DMS53 (cell line): Measurements from ENCODE around the gene SSPN.

Experiments used
- DNase-seq: peaks from one replicate; lab custom pipeline; 2025; lab: John Stamatoyannopoulos, UW

The SSPN gene

GRCh38 chr12:26195250-26195640 lies at the start of gene SSPN:
SSPN (plus strand) TSS chr12:26195573; CDS start chr12:26195673, 100 bp downstream.
- DNase-seq: peak; percentile 80

GRCh38 chr12:26148291-26148690 lies 47.1 kb upstream of the SSPN start:
- DNase-seq: no peak

DNA sequence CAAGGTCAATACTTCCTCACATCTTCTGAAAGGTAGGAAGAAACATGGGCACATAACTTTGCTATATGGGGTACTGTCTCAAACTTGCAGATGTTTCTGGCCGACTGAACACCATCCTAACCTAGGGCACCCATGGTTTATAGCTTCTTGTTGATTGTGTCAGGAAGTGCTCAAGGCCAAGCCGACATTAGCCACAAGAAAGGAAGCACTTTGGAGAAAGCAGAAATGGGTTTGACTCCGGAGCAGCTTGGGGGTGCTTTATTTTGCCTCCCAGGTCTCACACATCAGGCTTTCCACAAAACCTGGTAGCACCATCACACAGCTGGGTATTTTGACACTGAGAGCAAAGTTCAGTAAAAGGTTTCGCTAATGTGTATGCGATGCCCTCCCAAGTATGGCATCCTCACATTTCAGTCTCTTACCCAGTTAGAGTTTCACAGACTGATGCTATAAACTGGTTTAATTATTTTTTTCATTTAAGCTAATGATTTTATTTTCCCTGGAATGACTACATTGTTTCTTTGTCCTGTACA lies 45.3 kb upstream of the SSPN start:
- no peak for DNase-seq

DNA sequence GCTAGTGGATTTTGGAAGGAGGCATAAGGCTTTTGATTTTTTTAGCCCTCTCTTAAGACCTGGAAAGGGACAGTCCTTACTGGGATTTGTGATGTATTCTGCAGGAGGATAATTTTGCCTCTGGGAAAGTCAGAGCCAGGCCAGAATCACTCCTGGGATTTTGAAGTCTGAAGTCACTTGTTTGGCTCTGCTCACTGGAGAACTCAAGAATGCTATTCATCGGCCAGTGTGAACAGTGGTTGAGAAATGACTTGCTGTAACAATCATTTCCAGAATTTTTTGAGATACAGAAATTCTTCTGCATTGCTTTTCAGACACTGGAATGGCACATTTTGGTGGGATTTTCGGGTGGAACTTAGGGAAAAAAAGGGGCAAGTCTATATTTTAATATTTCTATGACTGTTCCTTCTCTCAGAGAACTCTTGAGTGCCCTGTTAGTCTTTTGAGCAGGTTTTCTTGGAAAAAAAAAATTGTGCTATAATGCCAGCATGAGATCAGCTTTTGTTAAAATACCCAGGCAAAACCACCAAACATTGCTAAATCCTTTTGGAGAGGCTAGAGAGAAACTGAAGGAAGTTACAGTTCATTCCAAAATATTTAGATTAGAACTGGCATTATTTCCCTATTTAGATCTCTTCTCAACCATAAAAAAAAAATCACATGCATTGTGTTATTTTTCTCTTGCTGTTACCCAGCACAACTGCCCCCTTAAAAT lies 44.5 kb upstream of the SSPN start:
- DNase-seq: no peak

DNA sequence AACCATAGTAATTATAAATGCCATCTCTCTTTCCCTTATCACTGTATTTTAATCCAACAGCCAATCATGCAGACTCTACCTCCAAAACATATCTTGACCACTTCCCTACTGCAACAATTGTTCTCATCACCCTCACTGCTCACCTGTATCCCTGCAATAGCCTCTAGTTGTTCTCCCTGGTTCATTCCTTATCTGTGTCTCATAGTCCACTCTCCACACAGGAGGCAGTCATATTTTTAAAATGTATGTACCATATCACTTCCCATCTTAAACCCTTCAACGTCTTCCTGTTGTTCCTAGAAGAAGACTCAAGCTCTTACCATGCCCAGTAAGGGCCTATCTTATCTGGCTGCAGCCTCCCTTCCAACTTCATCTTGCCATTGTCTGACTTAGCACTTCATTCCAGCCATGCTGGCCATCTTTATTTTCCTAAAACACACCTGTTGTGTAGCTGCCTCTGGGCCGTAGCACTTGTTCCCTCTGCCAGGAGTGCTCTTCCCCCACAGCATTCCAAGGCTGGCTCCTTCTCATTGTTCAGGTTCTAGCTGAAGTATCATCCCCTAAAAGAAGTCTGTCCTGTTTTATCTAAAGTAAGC lies 42.8 kb upstream of the SSPN start:
- no peak for DNase-seq

DNA sequence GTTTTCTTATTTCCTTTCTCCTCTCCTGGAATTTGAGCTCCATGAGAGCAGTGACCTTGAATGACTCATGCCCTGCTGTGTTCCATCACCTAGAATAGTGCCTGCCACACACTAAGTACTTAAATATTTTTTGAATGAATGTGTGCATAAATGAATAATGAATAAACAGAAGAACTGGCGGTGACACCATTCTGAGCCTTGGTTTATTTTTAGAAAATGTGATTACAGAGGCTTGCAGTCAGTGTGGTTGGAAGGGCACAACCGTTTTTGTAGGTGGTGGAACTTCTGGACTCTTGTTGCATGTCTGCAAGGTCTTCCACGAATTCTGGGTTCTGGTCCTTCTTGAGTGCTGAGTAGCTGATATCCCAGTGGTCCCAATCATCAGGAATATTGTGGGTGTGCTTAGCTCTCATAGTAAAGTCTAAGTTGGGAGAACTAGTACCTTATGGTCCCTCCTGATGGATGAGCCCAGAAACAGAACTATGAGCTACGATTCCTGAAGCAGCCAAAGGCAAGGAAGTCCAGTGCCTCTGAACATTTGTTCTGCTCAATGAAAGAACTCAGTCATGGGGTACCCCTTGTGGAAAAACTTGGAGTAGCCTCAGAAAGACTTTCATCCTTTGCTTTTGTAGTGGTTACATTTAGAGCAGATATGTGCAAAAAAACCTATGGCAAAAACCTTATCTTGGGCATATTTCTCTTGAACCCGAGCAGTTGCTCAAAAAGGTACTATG lies 41.8 kb upstream of the SSPN start:
- DNase-seq: peak; percentile 81

- peak; percentile 89 for DNase-seq
Measured at GRCh38 chr12:26156201-26156871, 39.0 kb upstream of the SSPN start.

DNA sequence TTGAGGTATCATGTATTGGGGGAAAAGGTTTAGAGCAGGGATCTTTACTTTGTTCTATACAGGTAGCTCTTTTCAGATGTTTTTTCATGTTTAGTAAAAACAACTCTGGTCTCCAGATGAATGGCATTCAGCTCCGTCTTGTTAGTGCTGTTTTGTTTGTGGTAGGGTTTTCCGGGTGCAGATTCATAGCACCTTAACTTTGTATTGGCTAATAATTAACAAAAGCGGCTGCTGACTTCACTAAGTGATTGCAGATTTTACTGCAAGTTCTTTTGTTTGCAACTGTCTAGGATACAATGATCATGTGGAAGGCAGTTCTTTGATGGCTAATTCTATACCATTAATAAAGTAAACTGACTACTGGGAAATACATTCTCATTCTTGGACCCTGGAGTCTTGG lies 38.4 kb upstream of the SSPN start:
- DNase-seq: peak; percentile 96

DNA sequence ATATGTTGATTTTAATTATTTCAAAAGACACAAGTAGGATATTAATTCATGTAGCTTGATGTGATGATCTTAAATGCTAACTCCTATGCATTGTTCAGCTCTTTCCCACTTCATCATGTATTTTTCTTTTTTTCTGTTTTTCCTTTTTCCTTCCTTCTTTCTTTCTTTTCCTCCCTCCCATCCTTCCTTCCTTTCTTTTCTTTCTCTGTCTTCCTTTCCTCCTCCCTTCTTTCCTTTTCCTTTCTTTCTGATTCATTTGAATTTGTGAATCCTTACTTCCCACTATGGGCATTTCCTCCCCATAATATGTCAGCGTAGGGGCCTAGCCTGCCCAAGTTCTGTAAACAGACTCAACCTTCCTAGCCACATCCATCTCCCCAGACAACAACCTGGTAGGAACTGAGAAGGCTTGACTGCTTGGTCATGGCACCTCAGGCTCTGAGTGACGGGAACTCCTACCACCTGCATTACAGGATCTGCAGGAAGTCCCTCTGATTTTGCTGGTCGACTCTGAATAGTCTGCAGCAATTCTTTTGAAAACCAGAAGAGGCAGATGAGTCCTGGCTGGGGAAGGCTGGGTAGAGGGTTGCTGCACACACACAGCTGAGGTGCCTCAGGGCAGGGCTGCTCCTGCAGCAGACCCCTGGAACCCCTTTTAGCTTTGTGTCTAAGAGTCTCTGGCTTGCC lies 37.2 kb upstream of the SSPN start:
- peak; percentile 92 for DNase-seq

- no peak for DNase-seq
Measured at GRCh38 chr12:26162174-26162573, 33.2 kb upstream of the SSPN start.

GRCh38 chr12:26162905-26163304 lies 32.5 kb upstream of the SSPN start:
- DNase-seq: no peak

DNA sequence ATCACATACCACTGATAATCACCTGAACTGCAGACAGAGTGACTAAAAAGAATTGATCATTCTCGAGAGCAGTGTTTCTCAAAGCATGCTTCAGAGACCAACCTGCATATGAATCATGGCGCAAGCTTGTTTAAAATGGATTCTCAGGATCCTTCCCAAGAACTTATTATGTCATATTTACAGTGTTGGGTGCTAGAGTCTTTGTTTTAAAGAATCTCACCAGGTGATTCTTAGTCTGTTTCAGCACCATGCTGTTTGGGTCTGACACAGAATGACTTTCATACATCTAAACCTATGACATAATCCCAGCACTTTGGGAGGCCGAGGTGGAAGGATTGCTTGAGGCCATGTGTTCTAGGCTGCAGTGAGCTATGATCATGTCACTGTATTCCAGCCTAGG lies 31.3 kb upstream of the SSPN start:
- DNase-seq: no peak

GRCh38 chr12:26172013-26172412 lies 23.4 kb upstream of the SSPN start:
- DNase-seq: no peak

- DNase-seq: no peak
Measured at GRCh38 chr12:26172539-26172938, 22.8 kb upstream of the SSPN start.

GRCh38 chr12:26172946-26173552 lies 22.3 kb upstream of the SSPN start:
- no peak for DNase-seq

DNA sequence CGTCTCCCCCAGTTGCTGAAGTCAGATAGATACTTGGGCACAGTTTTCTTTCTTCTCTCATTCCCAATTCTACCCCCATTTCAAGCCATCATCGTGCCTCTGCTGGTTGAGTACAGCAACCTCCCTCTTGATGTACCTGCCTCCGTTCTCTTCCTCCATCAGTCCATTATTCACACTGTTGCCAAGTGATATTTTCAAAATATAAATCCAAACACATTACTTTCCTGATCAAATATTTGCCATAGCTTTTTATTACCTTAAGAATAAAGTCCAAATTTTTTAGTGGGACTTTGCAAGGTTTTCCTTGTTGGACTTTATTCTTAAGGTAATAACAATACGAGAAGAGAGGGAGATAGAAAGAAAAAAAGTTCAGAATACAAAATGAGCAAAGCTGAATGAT lies 18.6 kb upstream of the SSPN start:
- peak; percentile 39 for DNase-seq

DNA sequence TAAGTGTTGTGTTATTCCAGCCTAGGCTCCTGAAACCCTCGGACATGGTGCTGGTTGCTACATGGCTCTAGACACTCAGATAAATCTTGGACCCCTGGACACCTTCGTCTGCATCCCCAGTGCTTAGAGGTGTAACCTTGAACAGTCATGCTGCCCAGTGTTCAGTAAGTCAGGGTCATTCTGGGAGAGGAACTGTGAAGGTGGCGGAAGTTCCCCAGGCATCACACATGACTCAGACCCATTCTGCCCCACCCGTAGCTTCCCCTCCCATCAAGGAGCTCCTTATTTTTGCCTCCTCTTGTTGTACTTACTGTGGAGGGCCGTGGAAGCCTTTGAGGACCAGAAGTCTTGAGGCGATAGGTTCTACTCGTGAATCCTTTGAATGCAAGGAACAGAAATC lies 18.1 kb upstream of the SSPN start:
- peak; percentile 57 for DNase-seq

DNA sequence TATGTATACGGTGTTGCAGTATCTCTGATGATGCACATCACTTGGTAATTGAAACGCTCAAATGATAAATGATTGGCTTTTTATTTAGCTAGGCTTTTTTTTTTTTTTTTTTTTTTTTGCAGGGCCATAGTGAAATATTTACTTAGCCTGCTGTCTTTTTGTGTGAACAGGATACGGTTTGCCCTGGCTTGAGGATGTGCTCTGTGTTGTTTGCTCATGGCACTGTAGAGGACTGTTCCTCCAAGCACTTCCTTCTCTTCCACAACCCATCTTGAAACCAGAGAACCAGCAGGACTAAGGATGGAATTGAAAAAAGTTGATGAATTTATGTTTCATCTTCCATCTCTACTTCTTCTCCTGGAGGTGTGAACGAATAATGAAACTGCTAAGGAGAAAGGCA lies 15.5 kb upstream of the SSPN start:
- DNase-seq: peak; percentile 91

GRCh38 chr12:26182377-26182776 lies 13.0 kb upstream of the SSPN start:
- no peak for DNase-seq

- no peak for DNase-seq
Measured at GRCh38 chr12:26185532-26186320, 9.6 kb upstream of the SSPN start.
